Measurements from ENCODE around the gene MTOR.
"Not testable (repeated sequence)": the region's sequence is repeated elsewhere in the genome, so short reads cannot be mapped to it uniquely, and the experiment has no call there.

MTOR gene

DNA sequence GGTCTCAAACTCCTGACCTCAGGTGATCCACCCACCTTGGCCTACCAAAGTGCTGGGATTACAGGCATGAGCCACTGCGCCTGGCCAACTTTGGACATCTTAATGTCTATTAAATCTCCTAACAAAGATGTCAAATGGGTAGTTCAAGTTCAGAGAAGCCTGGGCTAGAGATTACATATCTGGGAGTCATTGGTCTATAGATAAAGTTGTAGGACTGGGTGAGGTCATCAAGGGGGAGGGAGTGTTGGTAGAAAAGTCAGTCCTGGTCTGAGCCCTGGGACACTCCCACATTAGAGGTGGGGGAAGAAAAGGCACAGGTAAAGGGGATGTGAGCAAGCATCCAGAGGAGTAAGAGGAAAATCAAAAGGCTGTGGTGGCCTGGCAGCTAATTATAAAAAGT is 17.3 kb upstream of the MTOR start:
- no peak for DNase-seq

DNA sequence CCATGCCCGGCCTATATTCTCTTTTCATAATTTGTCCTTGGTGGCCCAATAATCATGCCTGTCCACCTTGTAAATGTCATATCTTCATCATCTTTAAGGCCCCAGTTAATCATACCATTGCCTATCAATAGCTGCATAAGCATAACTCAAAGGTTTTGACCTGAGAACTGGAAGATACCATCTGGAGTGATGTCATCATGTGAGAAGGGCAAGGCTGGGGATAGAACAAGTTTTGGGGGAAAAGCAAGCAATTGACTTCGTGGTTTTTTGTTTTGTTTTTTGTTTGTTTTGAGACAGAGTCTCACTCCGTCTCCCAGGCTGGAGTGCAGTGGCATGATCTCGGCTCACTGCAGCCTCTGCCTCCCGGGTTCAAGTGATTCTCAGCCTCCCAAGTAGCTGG is 16.8 kb upstream of the MTOR start:
- no peak for DNase-seq

DNA sequence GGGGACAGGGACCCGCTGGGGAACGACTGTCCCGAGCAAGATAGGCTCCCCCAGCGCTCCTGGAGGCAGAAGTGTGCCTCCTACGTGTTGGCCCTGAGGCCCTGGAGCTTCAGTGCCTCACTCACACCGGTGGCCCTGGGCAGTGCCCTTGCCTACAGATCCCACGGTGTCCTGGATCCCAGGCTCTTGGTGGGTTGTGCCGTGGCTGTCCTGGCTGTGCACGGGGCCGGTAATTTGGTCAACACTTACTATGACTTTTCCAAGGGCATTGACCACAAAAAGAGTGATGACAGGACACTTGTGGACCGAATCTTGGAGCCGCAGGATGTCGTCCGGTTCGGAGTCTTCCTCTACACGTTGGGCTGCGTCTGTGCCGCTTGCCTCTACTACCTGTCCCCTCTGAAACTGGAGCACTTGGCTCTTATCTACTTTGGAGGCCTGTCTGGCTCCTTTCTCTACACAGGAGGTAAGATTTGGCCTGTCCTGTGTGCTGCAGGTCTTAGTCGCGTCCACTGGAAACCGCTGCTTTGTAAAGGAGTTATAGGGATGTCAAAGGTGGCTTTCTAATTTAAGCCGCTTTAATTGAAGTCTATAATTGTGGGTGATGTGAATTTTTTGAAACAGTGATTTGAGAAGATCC is 11.4 kb upstream of the MTOR start:
- no peak for DNase-seq

DNA sequence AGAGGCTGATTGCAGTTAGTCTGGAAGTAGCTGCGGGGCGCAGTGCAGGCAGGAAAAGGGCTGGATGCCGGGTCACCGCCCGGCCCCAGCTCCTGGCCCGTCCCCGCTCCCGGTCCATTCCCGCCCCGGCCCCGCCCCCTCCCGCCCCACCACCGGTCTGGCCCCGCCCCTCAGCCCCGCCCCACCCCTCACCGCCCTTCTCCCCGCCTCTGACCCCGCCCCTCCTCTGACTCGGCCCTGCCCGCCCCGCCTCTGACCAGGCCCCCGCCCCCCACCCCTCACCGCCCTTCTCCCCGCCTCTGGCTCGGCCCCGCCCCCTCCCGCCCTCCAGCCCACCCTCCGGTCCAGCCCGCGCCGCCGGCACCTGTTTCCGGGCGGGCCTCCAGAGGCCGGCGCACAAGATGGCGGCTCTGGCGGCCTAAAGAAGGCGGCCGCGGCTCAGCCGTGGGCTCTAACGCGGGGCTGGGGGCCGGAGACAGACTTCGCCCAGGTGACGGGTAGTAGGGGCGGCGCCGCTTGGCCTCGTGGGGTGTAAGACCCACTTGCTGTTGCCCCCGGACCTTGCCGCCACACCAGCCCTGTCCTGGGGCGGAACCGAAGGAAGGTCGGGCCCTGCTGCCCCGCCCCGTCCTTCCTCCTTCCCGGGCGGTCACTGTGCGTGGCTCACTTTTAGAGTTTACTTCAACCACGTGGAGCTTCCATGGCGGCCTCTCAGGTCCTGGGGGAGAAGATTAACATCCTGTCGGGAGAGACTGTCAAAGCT is 10.7 kb upstream of the MTOR start, which contains the start of gene UBIAD1:
UBIAD1 (plus strand) TSS at position 367 of the 763 bp plus-strand sequence; CDS start at position 701, 334 bp downstream.
- DNase-seq, result peak; percentile 24 to 87

- no peak for DNase-seq
Measured at GRCh38 chr1:11272544-11272831, 10.1 kb upstream of the MTOR start.

DNA sequence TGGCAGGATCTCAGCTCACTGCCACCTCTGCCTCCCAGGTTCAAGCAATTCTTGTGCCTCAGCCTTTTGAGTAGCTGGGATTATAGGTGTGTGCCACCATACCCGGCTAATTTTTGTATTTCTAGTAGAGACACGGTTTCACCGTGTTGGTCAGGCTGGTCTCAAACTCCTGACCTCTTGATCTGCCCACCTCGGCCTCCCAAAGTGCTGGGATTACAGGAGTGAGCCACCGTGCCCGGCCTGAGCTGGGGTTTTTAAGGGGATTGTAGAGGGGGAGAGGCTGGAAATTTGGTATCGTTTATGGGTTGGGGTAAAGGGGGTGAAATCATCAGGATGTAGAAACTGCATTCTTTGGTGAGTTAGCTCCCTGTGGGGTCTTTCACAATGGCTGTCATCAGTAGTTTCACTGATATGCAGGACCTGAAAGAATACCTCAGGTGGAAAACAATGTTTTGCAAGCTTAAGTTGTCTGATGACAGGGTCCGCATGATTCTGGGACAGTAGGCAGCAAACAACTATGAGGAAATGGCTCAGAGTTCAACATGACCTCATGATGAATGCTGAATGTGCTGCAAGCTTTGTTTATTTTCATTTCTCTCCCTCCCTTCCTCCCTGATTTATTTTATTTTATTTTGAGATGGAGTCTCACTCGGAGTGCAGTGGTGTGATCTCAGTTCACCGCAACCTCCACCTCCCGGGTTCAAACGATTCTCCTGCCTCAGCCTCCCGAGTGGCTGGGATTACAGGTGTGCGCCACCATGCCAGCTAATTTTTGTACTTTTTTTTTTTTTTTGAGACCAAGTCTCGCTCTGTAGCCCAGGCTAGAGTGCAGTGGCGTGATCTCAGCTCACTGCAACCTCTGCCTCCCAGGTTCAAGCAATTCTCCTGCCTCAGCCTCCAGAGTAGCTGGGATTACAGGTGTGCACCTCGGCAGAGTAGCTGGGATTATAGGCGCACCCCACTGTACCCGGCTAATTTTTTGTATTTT is 5.3 kb upstream of the MTOR start:
- not testable (repeated sequence) for DNase-seq

- DNase-seq, result no peak
Measured at GRCh38 chr1:11266268-11267074, 4.1 kb upstream of the MTOR start.

DNA sequence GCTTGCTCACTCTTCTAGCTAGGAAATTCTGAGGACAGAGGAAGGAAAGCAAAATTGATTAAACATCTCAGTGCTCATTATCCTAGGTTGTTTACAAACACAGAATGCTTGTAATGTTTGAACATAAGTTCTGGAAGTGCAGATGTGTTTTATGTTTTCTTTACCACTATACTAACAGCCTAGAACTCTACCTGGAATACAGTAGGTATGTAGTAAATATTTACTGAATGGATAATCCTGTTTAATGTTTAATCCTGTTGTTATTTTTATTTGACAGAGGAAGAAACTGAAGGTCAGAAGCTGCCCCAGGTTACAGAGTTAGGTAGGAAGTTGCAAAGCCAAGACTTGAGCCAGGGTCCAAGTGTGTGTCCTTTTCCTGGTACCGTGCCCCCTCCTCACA is 6.1 kb downstream of the MTOR start:
- no peak for DNase-seq

GRCh38 chr1:11253226-11253625 is 9.1 kb downstream of the MTOR start:
- DNase-seq, result no peak

DNA sequence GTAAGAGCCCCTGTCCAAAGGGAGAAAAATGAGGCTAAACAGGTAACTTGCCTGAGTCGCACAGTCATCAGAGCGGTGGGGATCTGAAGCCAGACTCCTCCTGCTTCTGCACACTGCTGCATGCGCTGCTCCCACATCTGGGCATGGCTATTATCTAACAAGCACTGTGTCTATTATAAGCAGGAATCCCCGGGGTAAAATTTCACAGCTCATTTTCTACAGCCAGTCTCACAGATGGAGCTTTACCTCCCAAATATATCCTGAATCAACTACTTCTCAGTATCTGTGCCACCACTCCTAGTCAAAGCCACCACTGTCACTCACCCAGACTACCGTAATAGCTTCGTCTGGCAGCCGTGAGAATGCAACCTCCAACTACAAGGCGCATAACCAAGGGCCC is 9.8 kb downstream of the MTOR start:
- no peak for DNase-seq

GRCh38 chr1:11248169-11248568 is 14.2 kb downstream of the MTOR start:
- no peak for DNase-seq

- DNase-seq, result peak; percentile 14 to 55
Measured at GRCh38 chr1:11245904-11246719, 16.2 kb downstream of the MTOR start.

GRCh38 chr1:11245248-11245647 is 17.1 kb downstream of the MTOR start:
- no peak for DNase-seq

DNA sequence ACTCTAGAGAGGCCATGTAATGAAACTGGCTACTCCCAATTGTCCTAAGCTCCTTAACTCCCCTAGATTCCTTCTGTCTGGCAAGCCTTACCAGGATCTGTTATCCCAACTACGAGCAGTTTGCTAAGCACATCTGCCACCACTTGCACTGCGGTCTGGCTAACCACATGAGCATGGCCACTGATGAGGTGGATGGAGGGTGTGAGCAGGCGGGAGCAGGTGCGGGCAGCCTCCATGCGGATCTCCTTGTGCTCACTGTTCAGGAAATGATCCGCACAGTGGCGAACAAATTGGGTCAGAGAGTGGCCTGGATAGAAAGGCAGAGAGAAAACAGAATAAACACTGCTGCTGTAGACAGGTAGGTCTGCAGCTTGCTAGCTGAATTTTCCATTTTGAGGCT is 24.0 kb downstream of the MTOR start:
- DNase-seq, result no peak

GRCh38 chr1:11237356-11237755 is 25.0 kb downstream of the MTOR start:
- DNase-seq, result no peak

- no peak for DNase-seq
Measured at GRCh38 chr1:11233208-11233607, 29.1 kb downstream of the MTOR start.

- no peak for DNase-seq
Measured at GRCh38 chr1:11229203-11229602, 33.1 kb downstream of the MTOR start.

- DNase-seq, result no peak
Measured at GRCh38 chr1:11227106-11228077, 35.0 kb downstream of the MTOR start.

DNA sequence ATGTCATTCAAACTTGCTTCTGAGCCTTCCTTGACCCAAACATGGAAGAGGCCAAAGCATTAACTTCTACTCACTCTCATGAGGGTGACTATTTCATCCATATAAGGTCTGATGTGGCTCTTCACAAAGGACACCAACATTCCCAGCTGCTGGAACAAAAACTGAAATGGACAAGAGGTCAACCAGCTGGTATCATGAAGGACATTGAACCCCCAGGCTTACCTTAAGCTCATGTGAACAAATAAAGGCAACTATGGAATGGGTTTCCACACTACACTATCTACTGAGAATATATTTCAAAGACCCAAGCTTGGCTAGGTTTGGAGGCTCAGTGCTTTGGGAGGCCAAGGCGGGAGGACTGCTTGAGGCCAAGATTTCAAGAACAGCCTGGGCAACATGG is 46.3 kb downstream of the MTOR start:
- DNase-seq, result no peak

DNA sequence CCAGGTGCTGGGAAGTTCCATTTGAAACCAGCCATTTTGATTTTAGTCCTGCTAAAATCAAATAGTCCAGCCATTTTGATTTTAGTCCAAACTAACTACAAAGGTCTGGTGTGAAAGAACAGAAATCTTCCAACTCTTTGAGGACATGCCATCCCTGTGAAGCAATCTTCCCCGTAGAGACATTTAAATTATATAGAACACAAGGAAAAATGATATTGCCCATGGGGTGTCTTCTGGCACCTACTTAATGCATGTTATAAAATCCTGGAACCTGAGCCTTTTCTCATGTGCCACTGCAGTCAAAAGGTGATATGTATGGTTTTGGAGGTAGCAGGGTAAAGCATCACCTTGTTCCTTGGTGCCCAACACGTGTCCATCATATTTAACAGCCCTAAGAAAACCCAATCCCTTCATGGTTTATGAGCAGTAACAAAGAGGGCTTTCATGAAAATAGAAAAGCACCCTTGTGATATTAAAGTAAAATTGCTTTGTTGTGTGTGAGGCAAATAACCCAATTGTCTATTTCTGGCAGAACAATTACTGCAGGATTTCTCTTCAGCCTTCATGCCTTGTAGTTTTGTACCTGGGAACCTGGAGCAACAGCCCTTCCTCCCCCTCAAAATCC is 46.9 kb downstream of the MTOR start:
- peak in 1 of 2 experiments; percentile 22 for DNase-seq
